Calu3 (cell line): ENCODE data around the gene FIBP. TPM values are rescaled to one million over a fixed set of nuclear protein-coding genes. Genes with fewer than 3 reads are reported as not detected.
A peak's percentile ranks its signal among the peaks of the same experiment; 100 is the strongest.

ENCODE experiments used
- BruUV-seq: library from RNA; stranded (reverse); fragments of 400-500 nt; replicated peaks from 2 replicates; lab custom pipeline; 2021; lab: Mats Ljungman, UMichigan
- CTCF ChIA-PET: fragments of 300-600 bp; sonication (Branson Sonifier 250); formaldehyde crosslinking; loops from one replicate; lab custom pipeline; 2022; ENCODE audit warnings: antibody characterized with exemption; lab: Charles Lee
- DNase-seq: peaks from one replicate; pipeline ENCODE4 v3.0.0; 2022
- H3K27ac Mint-ChIP-seq: one replicate; pipeline ENCODE4 v1.8.0; 2022; ENCODE audit warnings: mixed read lengths; ENCODE audit not compliant: unreplicated experiment
- H3K27me3 Mint-ChIP-seq: one replicate; pipeline ENCODE4 v1.8.0; 2022; ENCODE audit warnings: mixed read lengths; ENCODE audit not compliant: unreplicated experiment
- H3K36me3 Mint-ChIP-seq: one replicate; pipeline ENCODE4 v1.8.0; 2022; ENCODE audit warnings: mild to moderate bottlenecking, moderate library complexity, mixed read lengths; ENCODE audit not compliant: insufficient read depth, unreplicated experiment
- H3K4me1 Mint-ChIP-seq: one replicate; pipeline ENCODE4 v1.8.0; 2022; ENCODE audit warnings: mild to moderate bottlenecking, low read depth, mixed read lengths; ENCODE audit not compliant: unreplicated experiment
- H3K4me3 Mint-ChIP-seq: one replicate; pipeline ENCODE4 v1.8.0; 2022; ENCODE audit warnings: mild to moderate bottlenecking, low read depth, moderate library complexity, mixed read lengths; ENCODE audit not compliant: unreplicated experiment
- H3K9me3 Mint-ChIP-seq: one replicate; pipeline ENCODE4 v1.8.0; 2022; ENCODE audit warnings: low read depth, mixed read lengths; ENCODE audit not compliant: unreplicated experiment
- intact Hi-C: fragments of 100-400 bp; cut with micrococcal nuclease; formaldehyde crosslinking; loops from one replicate; pipeline ENCODE4 v1.10.0; 2022; ENCODE audit not compliant: unreplicated experiment
- total RNA-seq: library from RNA; stranded (reverse); gene quantifications from 2 replicates; pipeline ENCODE4 v1.2.3, GENCODE V29; 2022
- TF ChIP-seq, protein P1 (sequence below): fragments of 200-600 bp; IDR thresholded peaks from one replicate; pipeline ENCODE4 v1.8.0; 2022; ENCODE audit warnings: antibody characterized with exemption; ENCODE audit not compliant: unreplicated experiment

Gene FIBP
- total RNA-seq, 1 experiment from 2014 or later: 75.8 TPM

DNA sequence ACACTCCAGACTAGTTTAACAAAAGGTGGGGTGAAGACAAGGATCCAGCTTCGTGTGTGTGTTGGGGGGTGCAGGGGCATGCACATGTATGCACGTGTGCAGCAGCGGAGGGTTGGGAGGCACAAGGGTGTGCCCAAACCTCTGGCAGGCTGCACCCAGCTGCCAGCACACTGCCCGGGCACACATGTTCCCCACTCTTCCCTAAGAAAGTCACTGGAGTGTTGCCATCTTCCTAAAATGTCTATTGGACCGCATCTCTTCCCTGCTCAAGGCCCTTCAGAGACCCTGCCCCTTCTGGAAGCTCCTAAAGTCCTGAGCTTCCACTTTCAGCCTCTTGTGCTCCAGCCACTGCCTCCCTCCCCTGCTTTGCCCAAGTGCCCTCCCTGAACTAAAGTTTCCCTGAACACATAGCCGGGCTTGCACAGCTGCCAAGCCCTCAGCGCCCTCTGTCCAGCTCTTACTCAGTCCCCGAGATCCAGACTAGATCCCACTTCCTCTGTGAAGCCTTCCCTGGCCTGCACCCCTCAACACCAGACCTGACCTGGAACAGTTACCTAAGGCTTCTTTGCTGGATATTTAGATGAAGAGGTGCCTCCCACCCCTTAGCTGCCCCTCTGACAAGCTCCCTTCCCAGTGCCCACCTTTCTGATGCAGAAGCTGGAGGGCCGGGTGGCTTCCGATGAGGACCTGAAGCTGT lies 36.3 kb downstream of the FIBP start:
- no peak for DNase-seq
- Mint-ChIP-seq H3K27ac (peak overlapping the region; percentile 79), H3K9me3 (no peaks in the 10 kb centered on the region), H3K27me3 (no peaks in the 10 kb centered on the region), H3K4me1 (peaks cover 31% of the 10 kb centered on the region), H3K36me3 (peaks cover 88% of the 10 kb centered on the region), H3K4me3 (no peak overlapping the region)
- TF ChIP-seq, protein P1, sequence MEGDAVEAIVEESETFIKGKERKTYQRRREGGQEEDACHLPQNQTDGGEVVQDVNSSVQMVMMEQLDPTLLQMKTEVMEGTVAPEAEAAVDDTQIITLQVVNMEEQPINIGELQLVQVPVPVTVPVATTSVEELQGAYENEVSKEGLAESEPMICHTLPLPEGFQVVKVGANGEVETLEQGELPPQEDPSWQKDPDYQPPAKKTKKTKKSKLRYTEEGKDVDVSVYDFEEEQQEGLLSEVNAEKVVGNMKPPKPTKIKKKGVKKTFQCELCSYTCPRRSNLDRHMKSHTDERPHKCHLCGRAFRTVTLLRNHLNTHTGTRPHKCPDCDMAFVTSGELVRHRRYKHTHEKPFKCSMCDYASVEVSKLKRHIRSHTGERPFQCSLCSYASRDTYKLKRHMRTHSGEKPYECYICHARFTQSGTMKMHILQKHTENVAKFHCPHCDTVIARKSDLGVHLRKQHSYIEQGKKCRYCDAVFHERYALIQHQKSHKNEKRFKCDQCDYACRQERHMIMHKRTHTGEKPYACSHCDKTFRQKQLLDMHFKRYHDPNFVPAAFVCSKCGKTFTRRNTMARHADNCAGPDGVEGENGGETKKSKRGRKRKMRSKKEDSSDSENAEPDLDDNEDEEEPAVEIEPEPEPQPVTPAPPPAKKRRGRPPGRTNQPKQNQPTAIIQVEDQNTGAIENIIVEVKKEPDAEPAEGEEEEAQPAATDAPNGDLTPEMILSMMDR: no peak
- CTCF ChIA-PET: interaction anchor here (0.6 to 0.7 kb wide), 2 partner anchors 47 to 72 kb away, joined by 3 to 4 read pairs; no protein-coding TSS in a partner anchor
- intact Hi-C loops: no loop called here
- BruUV-seq: no TSS peak

DNA sequence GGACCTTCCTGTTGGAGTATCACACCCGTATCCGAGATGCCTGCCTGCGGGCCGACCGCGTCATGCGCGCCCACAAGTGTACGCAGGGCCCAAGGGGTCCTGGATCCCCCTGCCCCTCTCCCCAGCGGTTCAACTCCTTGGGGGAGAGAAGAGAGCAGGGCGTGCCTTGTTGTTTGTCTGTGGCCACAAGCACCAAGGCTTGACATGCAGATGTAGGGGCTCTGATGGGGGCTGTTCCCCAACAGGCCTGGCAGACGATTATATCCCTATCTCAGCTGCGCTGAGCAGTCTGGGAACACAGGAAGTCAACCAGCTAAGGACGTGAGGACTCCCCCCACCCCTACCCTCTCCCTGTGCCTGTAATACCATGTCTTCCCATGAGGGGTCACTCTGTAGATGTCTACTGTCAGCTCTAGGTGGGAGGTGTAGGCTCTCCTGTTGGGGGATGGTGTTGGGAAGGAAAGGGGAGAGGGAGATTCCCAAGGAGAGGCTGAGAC lies 37.1 kb downstream of the FIBP start:
- peaks cover 84% of the 10 kb centered on the region for H3K36me3 Mint-ChIP-seq
- H3K4me1 Mint-ChIP-seq: peaks cover 23% of the 10 kb centered on the region
- intact Hi-C loops: no loop called here
- CTCF ChIA-PET: interaction anchor here (0.7 kb wide), 1 partner anchor 71 kb away, joined by 3 read pairs; no protein-coding TSS in a partner anchor
- H3K27me3 Mint-ChIP-seq: no peaks in the 10 kb centered on the region
- no peak for DNase-seq
- BruUV-seq: no TSS peak
- TF ChIP-seq, protein P1: peak; percentile 27
- no peak overlapping the region for H3K27ac Mint-ChIP-seq
- no peaks in the 10 kb centered on the region for H3K9me3 Mint-ChIP-seq
- H3K4me3 Mint-ChIP-seq: no peak overlapping the region

GRCh38 chr11:65850217-65851082 lies 37.8 kb downstream of the FIBP start:
- DNase-seq: no peak
- H3K27ac Mint-ChIP-seq: no peak overlapping the region
- no TSS peak for BruUV-seq
- H3K9me3 Mint-ChIP-seq: no peaks in the 10 kb centered on the region
- peaks cover 80% of the 10 kb centered on the region for H3K36me3 Mint-ChIP-seq
- CTCF ChIA-PET: interaction anchor here (2.3 kb wide), 1 partner anchor 9 kb away, joined by 6 read pairs; the partner anchor contains the start of gene MUS81
- TF ChIP-seq, protein P1: no peak
- H3K4me3 Mint-ChIP-seq: no peak overlapping the region
- H3K4me1 Mint-ChIP-seq: peaks cover 20% of the 10 kb centered on the region
- H3K27me3 Mint-ChIP-seq: no peaks in the 10 kb centered on the region
- intact Hi-C loops: no loop called here

- Mint-ChIP-seq H3K4me1 (peaks cover 15% of the 10 kb centered on the region), H3K27me3 (no peaks in the 10 kb centered on the region), H3K4me3 (no peak overlapping the region), H3K36me3 (peaks cover 73% of the 10 kb centered on the region), H3K27ac (no peak overlapping the region), H3K9me3 (no peaks in the 10 kb centered on the region)
- BruUV-seq: no TSS peak
- CTCF ChIA-PET: interaction anchor here (2.3 kb wide), 1 partner anchor 10 kb away, joined by 6 read pairs; the partner anchor contains the start of gene MUS81
- intact Hi-C loops: no loop called here
- TF ChIP-seq, protein P1: no peak
- DNase-seq: no peak
Observed at GRCh38 chr11:65849771-65850216, 38.5 kb downstream of the FIBP start.
